Natural killer cell (primary cell): ENCODE data around the gene LNX1. TPM values are rescaled to one million over a fixed set of nuclear protein-coding genes. Genes with fewer than 3 reads are reported as not detected.

Experiments used
- ATAC-seq, 3 donors: fragments of 150-1000 bp in 2 of 3; fragments of 200-7000 bp in 1 of 3; cut with Tn5 transposase; 1 replicate in 1 of 3; 2 replicates in 2 of 3; pipeline ENCODE4 v1.10.0; 2021; ENCODE audit warnings: mild to moderate bottlenecking in 2 of 3, moderate library complexity in 2 of 3
- DNase-seq, 2 donors: peaks; one replicate each; pipeline versions ENCODE4 v3.0.0 to v3.0.0-alpha.2; 2013 to 2021; ENCODE audit warnings: mixed read lengths in 1 of 2
- H3K27ac ChIP-seq: one replicate; pipeline ENCODE4 v1.5.1; 2013; ENCODE audit warnings: mild to moderate bottlenecking, low read length
- H3K27me3 ChIP-seq: one replicate; pipeline ENCODE4 v1.6.1; 2013; ENCODE audit warnings: low read length; ENCODE audit not compliant: control insufficient read depth, insufficient read depth
- H3K36me3 ChIP-seq: one replicate; pipeline ENCODE4 v1.6.1; 2013; ENCODE audit warnings: low read length; ENCODE audit not compliant: control insufficient read depth, insufficient read depth
- H3K4me1 ChIP-seq: one replicate; pipeline ENCODE4 v1.6.1; 2013; ENCODE audit warnings: low read length; ENCODE audit not compliant: control insufficient read depth, insufficient read depth
- H3K4me3 ChIP-seq: one replicate; pipeline ENCODE4 v1.5.1; 2013; ENCODE audit warnings: low read length
- H3K9me3 ChIP-seq: one replicate; pipeline ENCODE4 v1.6.1; 2013; ENCODE audit warnings: low read length; ENCODE audit not compliant: control insufficient read depth, insufficient read depth
- H3K27ac Mint-ChIP-seq, 2 donors: one replicate each; pipeline ENCODE4 v1.8.0; 2022; ENCODE audit warnings: mild to moderate bottlenecking in 2 of 2, mixed read lengths in 2 of 2, moderate library complexity in 1 of 2
- H3K27me3 Mint-ChIP-seq, 2 donors: one replicate each; pipeline ENCODE4 v1.8.0; 2022; ENCODE audit warnings: low read depth in 2 of 2, mixed read lengths in 2 of 2
- H3K36me3 Mint-ChIP-seq: one replicate; pipeline ENCODE4 v1.8.0; 2022; ENCODE audit warnings: mixed read lengths
- H3K4me1 Mint-ChIP-seq, 2 donors: one replicate each; pipeline ENCODE4 v1.8.0; 2022; ENCODE audit warnings: mixed read lengths in 2 of 2
- H3K4me3 Mint-ChIP-seq: one replicate; pipeline ENCODE4 v1.8.0; 2022; ENCODE audit warnings: mild to moderate bottlenecking, moderate library complexity, mixed read lengths
- H3K9me3 Mint-ChIP-seq, 2 donors: one replicate each; pipeline ENCODE4 v1.8.0; 2022; ENCODE audit warnings: mixed read lengths in 2 of 2
- CTCF ChIP-seq: fragments of 200-600 bp; IDR thresholded peaks from one replicate; pipeline ENCODE4 v1.8.0; 2022; ENCODE audit warnings: antibody characterized with exemption
- WGBS: methylation state at CpG from one replicate; pipeline ENCODE4 v1.1.7; 2013; ENCODE audit warnings: missing lambda C conversion rate; ENCODE audit not compliant: insufficient coverage; 5-methylcytosine and 5-hydroxymethylcytosine counted together
- intact Hi-C: fragments of 100-400 bp; cut with micrococcal nuclease; formaldehyde crosslinking; loops from one replicate; pipeline ENCODE4 v1.14.2; 2022
- total RNA-seq, 4 donors: library from RNA; stranded (reverse); fragments of 120-200 nt in 1 of 4; gene quantifications; one replicate each; pipeline versions ENCODE4 v1.2.3 to v1.2.4, GENCODE V29; 2013 to 2022

LNX1 gene
- total RNA-seq, 3 donors from 2014 or later (not counting 1 experiment from before 2014, with no cell fraction given): not detected

DNA sequence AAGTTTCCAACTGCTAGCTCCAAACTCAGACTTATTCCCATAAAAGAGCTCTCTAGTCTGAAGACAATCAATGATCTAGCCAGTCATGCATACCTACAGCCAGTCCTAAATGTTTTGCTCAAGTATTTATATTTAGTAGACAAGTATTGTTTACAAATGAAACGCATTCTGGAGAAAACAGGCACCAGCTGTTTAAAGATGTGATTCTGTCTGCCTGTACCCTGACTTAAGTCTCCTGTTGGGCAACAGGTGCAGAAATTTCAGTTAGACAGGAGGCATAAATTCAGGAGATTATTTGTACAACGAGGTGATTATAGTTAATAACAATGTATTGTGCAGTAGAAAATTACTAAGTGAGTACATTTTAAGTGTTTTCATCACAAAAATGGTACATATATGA lies 28.9 kb downstream of the LNX1 start:
- Mint-ChIP-seq H3K27ac (no peak overlapping the region), H3K36me3 (no peaks in the 10 kb centered on the region), H3K9me3 (no peaks in the 10 kb centered on the region), H3K27me3 (no peaks in the 10 kb centered on the region), H3K4me1 (no peaks in the 10 kb centered on the region), H3K4me3 (no peak overlapping the region)
- DNase-seq: no peak
- Histone ChIP-seq H3K4me3 (no peak overlapping the region), H3K36me3 (no peaks in the 10 kb centered on the region), H3K9me3 (no peaks in the 10 kb centered on the region), H3K27me3 (no peaks in the 10 kb centered on the region), H3K27ac (no peak overlapping the region), H3K4me1 (no peaks in the 10 kb centered on the region)
- intact Hi-C loops: no loop called here
- no peak for ATAC-seq
- no peak for TF ChIP-seq CTCF
- WGBS: 93% methylated on average over 2 of the region's 2 CpGs

GRCh38 chr4:53559021-53559620 lies 32.2 kb downstream of the LNX1 start:
- 82% methylated on average over 3 of the region's 3 CpGs for WGBS
- H3K27me3 ChIP-seq: no peaks in the 10 kb centered on the region
- no peaks in the 10 kb centered on the region for H3K27me3 Mint-ChIP-seq
- DNase-seq (no peak), ATAC-seq (no peak)
- H3K36me3 Mint-ChIP-seq: no peaks in the 10 kb centered on the region
- no peaks in the 10 kb centered on the region for H3K36me3 ChIP-seq
- H3K27ac Mint-ChIP-seq: no peak overlapping the region
- H3K27ac ChIP-seq: no peak overlapping the region
- no peaks in the 10 kb centered on the region for H3K4me1 Mint-ChIP-seq
- TF ChIP-seq CTCF: no peak
- no peak overlapping the region for H3K4me3 Mint-ChIP-seq
- H3K4me3 ChIP-seq: no peak overlapping the region
- H3K9me3 Mint-ChIP-seq: peaks cover 0 to 3% of the 10 kb centered on the region in 2 donors
- H3K9me3 ChIP-seq: no peaks in the 10 kb centered on the region
- intact Hi-C loops: no loop called here
- no peaks in the 10 kb centered on the region for H3K4me1 ChIP-seq

DNA sequence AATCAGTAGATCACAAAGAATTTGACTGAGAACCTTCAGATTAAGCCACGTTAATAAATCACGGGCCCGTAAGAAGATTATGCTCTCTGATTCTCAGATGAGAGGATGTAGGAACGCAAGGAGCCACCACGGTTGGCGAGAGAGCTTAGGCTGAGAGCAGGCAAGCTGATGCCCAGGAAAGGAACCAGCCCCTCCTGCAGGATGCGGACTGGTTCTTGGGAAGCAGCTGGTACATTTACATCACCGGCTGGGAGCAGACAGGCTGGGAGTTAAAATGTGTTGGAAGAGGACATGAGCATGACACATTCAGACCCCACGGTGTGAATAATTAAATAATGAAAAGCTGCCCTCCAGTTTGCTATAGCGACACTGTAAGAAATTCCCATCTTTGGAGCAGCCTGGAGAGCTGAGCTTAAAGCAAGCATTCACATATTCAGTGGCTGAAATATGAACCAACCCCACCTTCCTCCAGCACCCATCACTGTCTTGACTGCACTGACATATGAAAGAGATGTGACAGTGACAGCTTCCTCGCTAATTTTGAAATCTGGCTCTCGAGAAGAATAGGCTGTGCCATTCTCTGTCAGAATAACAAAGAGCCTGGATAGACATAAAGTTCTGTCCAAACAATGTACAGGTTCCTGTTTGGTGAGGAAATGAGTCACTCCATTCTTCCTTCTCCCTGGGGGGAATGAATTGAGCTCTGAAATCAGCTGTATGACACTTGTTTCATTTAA lies 33.1 kb downstream of the LNX1 start:
- Mint-ChIP-seq H3K9me3 (peaks cover 0 to 3% of the 10 kb centered on the region in 2 donors), H3K4me3 (no peak overlapping the region), H3K27me3 (no peaks in the 10 kb centered on the region), H3K27ac (no peak overlapping the region), H3K4me1 (no peaks in the 10 kb centered on the region), H3K36me3 (no peaks in the 10 kb centered on the region)
- intact Hi-C loops: no loop called here
- Histone ChIP-seq H3K4me1 (no peaks in the 10 kb centered on the region), H3K36me3 (no peaks in the 10 kb centered on the region), H3K27ac (no peak overlapping the region), H3K4me3 (no peak overlapping the region), H3K9me3 (no peaks in the 10 kb centered on the region), H3K27me3 (no peaks in the 10 kb centered on the region)
- DNase-seq (no peak), ATAC-seq (no peak)
- 85% methylated on average over 12 of the region's 12 CpGs for WGBS
- TF ChIP-seq CTCF: no peak

- no peaks in the 10 kb centered on the region for H3K36me3 Mint-ChIP-seq
- ATAC-seq: no peak
Observed at GRCh38 chr4:53557669-53558064, 33.6 kb downstream of the LNX1 start.

More at GRCh38 chr4:53557669-53558064, 33.6 kb downstream of the LNX1 start:
- no peaks in the 10 kb centered on the region for H3K27me3 ChIP-seq
- no peaks in the 10 kb centered on the region for H3K9me3 ChIP-seq
- H3K27ac ChIP-seq: no peak overlapping the region
- Mint-ChIP-seq H3K4me3 (no peak overlapping the region), H3K4me1 (no peaks in the 10 kb centered on the region), H3K9me3 (peaks cover 0 to 3% of the 10 kb centered on the region in 2 donors), H3K27me3 (no peaks in the 10 kb centered on the region), H3K27ac (no peak overlapping the region)
- H3K4me1 ChIP-seq: no peaks in the 10 kb centered on the region
- WGBS: 71% methylated on average over 5 of the region's 5 CpGs
- H3K4me3 ChIP-seq: no peak overlapping the region
- intact Hi-C loops: no loop called here
- H3K36me3 ChIP-seq: no peaks in the 10 kb centered on the region
- DNase-seq: no peak
- no peak for TF ChIP-seq CTCF
